ENCODE measurements around the gene PSRC1.

PSRC1 gene

GRCh38 chr1:109300650-109301151 is 17.8 kb upstream of the PSRC1 start:
- Histone ChIP-seq H3K4me3 (no peak overlapping the region), H3K36me3 (ENCODE audit: insufficient read depth, low read length) (no peaks in the 10 kb centered on the region), H3K9ac (ENCODE audit: insufficient read length) (no peak overlapping the region), H3K27ac (no peak overlapping the region), H3K9me3 (ENCODE audit: low read depth, low read length) (no peaks in the 10 kb centered on the region)
- DNase-seq (ENCODE audit: low read depth, low spot score) = no peak
- TF ChIP-seq EZH2 (IDR thresholded peaks at IDR 0.05) = no peak
- TF ChIP-seq POLR2AphosphoS5 (IDR thresholded peaks at IDR 0.05; ENCODE audit: borderline replicate concordance, low read depth, low read length) = no peak
- TF ChIP-seq FOXP2 (optimal IDR thresholded peaks at IDR 0.05; ENCODE audit: control extremely low read depth, extremely low read length, insufficient read depth) = no peak

- Histone ChIP-seq H3K9ac (ENCODE audit: insufficient read length) (no peak overlapping the region), H3K27ac (no peak overlapping the region), H3K4me3 (no peak overlapping the region), H3K36me3 (ENCODE audit: insufficient read depth, low read length) (no peaks in the 10 kb centered on the region), H3K9me3 (ENCODE audit: low read depth, low read length) (no peaks in the 10 kb centered on the region)
- no peak for DNase-seq (ENCODE audit: low read depth, low spot score)
- TF ChIP-seq EZH2 (IDR thresholded peaks at IDR 0.05) = no peak
- TF ChIP-seq POLR2AphosphoS5 (IDR thresholded peaks at IDR 0.05; ENCODE audit: borderline replicate concordance, low read depth, low read length) = no peak
- TF ChIP-seq FOXP2 (optimal IDR thresholded peaks at IDR 0.05; ENCODE audit: control extremely low read depth, extremely low read length, insufficient read depth) = no peak
Observed at GRCh38 chr1:109299558-109300343, 16.8 kb upstream of the PSRC1 start.

- H3K27ac ChIP-seq = no peak overlapping the region
- H3K4me3 ChIP-seq = no peak overlapping the region
- no peaks in the 10 kb centered on the region for H3K36me3 ChIP-seq (ENCODE audit: insufficient read depth, low read length)
- H3K9ac ChIP-seq (ENCODE audit: insufficient read length) = no peak overlapping the region
- no peaks in the 10 kb centered on the region for H3K9me3 ChIP-seq (ENCODE audit: low read depth, low read length)
- no peak for TF ChIP-seq POLR2AphosphoS5 (IDR thresholded peaks at IDR 0.05; ENCODE audit: borderline replicate concordance, low read depth, low read length)
- TF ChIP-seq FOXP2 (optimal IDR thresholded peaks at IDR 0.05; ENCODE audit: control extremely low read depth, extremely low read length, insufficient read depth) = peak; percentile 36
- DNase-seq (ENCODE audit: low read depth, low spot score) = no peak
Observed at GRCh38 chr1:109298666-109299557, 16.0 kb upstream of the PSRC1 start.

GRCh38 chr1:109296782-109297181 is 13.8 kb upstream of the PSRC1 start:
- no peak overlapping the region for H3K4me3 ChIP-seq
- no peak for TF ChIP-seq FOXP2 (optimal IDR thresholded peaks at IDR 0.05; ENCODE audit: control extremely low read depth, extremely low read length, insufficient read depth)
- TF ChIP-seq POLR2AphosphoS5 (IDR thresholded peaks at IDR 0.05; ENCODE audit: borderline replicate concordance, low read depth, low read length) = no peak
- no peak for TF ChIP-seq EZH2 (IDR thresholded peaks at IDR 0.05)
- no peak for DNase-seq (ENCODE audit: low read depth, low spot score)
- H3K27ac ChIP-seq = no peak overlapping the region
- no peaks in the 10 kb centered on the region for H3K9me3 ChIP-seq (ENCODE audit: low read depth, low read length)
- H3K36me3 ChIP-seq (ENCODE audit: insufficient read depth, low read length) = no peaks in the 10 kb centered on the region
- no peak overlapping the region for H3K9ac ChIP-seq (ENCODE audit: insufficient read length)

DNA sequence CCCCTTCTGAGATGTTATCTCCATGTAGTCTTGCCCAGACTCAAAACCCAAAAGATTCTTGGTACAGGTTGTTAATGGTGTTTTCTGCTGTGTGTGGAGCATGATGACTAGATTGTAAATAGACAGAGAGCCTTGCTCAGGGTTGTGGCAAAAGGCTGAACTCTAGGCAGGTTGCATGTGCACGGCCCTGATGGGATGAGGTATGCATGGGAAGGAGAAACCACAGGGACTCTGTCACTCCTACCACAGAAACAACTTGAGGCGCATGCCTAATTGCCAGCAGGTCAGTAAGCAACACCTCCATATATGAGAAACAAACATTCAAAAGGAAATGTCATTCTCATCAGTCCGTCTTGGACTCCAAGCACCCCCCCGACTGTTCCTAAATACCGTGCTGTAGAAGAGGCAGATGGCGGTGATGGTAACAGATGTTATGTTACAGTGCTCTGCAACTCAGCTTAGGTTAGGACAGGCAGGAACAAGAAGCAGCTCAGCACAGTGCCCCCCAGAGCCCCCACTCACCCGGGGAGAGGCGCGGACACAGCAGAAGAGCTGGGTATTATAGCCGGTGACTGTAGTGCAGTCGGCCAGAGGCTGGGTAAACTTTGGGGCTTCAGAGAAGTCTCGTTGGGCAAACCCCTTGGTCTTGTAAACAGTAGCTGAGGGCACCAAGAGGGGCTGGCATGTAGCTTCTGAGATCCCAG is 12.9 kb upstream of the PSRC1 start:
- H3K36me3 ChIP-seq (ENCODE audit: insufficient read depth, low read length) = no peaks in the 10 kb centered on the region
- no peak overlapping the region for H3K9ac ChIP-seq (ENCODE audit: insufficient read length)
- TF ChIP-seq EZH2 (IDR thresholded peaks at IDR 0.05) (no peak), FOXP2 (optimal IDR thresholded peaks at IDR 0.05; ENCODE audit: control extremely low read depth, extremely low read length, insufficient read depth) (no peak)
- no peaks in the 10 kb centered on the region for H3K9me3 ChIP-seq (ENCODE audit: low read depth, low read length)
- no peak overlapping the region for H3K4me3 ChIP-seq
- DNase-seq (ENCODE audit: low read depth, low spot score) = no peak
- no peak overlapping the region for H3K27ac ChIP-seq

DNA sequence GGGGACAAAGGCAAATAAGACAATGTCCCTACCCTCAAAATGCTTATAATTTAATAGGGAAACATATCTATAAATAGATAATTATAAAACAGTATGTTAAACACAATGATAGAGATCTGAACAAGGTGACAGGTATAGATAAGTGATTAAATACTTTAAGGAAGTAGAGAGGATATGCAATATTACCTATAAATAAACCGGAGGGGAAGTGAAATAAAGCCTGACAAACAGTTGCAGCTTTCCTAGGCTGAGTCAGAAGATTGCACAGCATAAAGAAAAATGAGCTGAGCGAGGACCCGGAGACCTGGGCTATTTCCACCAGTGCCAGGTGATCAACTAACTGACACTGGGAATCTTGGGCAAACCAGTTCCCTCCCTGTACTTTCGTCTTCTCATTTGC is 11.5 kb upstream of the PSRC1 start:
- H3K9ac ChIP-seq (ENCODE audit: insufficient read length) = no peak overlapping the region
- H3K27ac ChIP-seq = no peak overlapping the region
- H3K4me3 ChIP-seq = no peak overlapping the region
- DNase-seq (ENCODE audit: low read depth, low spot score) = no peak
- H3K9me3 ChIP-seq (ENCODE audit: low read depth, low read length) = no peaks in the 10 kb centered on the region
- H3K36me3 ChIP-seq (ENCODE audit: insufficient read depth, low read length) = no peaks in the 10 kb centered on the region
- TF ChIP-seq FOXP2 (optimal IDR thresholded peaks at IDR 0.05; ENCODE audit: control extremely low read depth, extremely low read length, insufficient read depth) (no peak), EZH2 (IDR thresholded peaks at IDR 0.05) (no peak), POLR2AphosphoS5 (IDR thresholded peaks at IDR 0.05; ENCODE audit: borderline replicate concordance, low read depth, low read length) (no peak)

DNA sequence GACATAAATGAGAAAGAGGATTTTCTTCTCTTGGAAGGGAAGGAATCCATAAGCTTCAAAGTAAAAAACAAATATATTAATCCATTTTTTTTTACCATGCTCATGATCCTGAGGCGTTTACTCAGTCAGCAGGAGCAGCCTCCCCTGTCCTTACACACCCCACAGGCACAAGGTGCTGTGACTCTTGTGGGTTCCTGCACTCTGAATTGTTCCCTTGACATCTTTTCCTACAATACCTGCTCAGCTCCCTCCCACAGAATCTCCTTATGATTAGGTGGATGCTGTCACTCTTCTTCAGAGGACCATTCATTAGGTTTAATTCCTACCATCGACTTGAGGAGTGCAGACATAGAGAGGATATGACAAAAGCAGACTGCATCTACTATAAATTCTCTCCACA is 10.1 kb upstream of the PSRC1 start:
- Histone ChIP-seq H3K36me3 (ENCODE audit: insufficient read depth, low read length) (no peaks in the 10 kb centered on the region), H3K9me3 (ENCODE audit: low read depth, low read length) (no peaks in the 10 kb centered on the region), H3K4me3 (no peak overlapping the region), H3K9ac (ENCODE audit: insufficient read length) (no peak overlapping the region), H3K27ac (no peak overlapping the region)
- TF ChIP-seq FOXP2 (optimal IDR thresholded peaks at IDR 0.05; ENCODE audit: control extremely low read depth, extremely low read length, insufficient read depth) (no peak), POLR2AphosphoS5 (IDR thresholded peaks at IDR 0.05; ENCODE audit: borderline replicate concordance, low read depth, low read length) (no peak), EZH2 (IDR thresholded peaks at IDR 0.05) (no peak)
- no peak for DNase-seq (ENCODE audit: low read depth, low spot score)

DNA sequence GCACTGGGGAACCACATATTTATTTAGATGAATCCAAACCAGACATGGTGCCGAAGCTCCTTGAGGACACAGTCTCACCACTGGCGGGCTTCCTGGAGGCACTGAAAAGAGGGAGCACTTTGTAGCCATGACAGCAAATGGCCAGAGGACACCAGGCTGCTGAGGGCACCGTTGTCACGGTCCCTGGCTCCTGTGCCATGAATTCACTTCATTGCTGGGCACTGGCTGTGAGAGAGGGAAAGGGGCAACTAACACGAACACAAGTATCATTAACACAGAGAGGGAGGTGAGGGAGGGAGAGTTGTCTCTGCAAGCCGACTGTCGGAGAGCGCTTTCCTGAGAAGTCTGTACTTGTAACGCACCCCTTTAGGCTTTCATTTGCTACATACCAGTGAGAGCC is 9.4 kb upstream of the PSRC1 start:
- no peak overlapping the region for H3K9ac ChIP-seq (ENCODE audit: insufficient read length)
- no peak for DNase-seq (ENCODE audit: low read depth, low spot score)
- TF ChIP-seq EZH2 (IDR thresholded peaks at IDR 0.05) (no peak), POLR2AphosphoS5 (IDR thresholded peaks at IDR 0.05; ENCODE audit: borderline replicate concordance, low read depth, low read length) (no peak), FOXP2 (optimal IDR thresholded peaks at IDR 0.05; ENCODE audit: control extremely low read depth, extremely low read length, insufficient read depth) (no peak)
- no peaks in the 10 kb centered on the region for H3K9me3 ChIP-seq (ENCODE audit: low read depth, low read length)
- no peaks in the 10 kb centered on the region for H3K36me3 ChIP-seq (ENCODE audit: insufficient read depth, low read length)
- no peak overlapping the region for H3K27ac ChIP-seq
- no peak overlapping the region for H3K4me3 ChIP-seq

All from SK-N-MC (cell line).